Measurements from ENCODE around the gene PSMD11.
"Not testable (repeated sequence)": the region's sequence is repeated elsewhere in the genome, so short reads cannot be mapped to it uniquely, and the experiment has no call there.

PSMD11 gene

DNA sequence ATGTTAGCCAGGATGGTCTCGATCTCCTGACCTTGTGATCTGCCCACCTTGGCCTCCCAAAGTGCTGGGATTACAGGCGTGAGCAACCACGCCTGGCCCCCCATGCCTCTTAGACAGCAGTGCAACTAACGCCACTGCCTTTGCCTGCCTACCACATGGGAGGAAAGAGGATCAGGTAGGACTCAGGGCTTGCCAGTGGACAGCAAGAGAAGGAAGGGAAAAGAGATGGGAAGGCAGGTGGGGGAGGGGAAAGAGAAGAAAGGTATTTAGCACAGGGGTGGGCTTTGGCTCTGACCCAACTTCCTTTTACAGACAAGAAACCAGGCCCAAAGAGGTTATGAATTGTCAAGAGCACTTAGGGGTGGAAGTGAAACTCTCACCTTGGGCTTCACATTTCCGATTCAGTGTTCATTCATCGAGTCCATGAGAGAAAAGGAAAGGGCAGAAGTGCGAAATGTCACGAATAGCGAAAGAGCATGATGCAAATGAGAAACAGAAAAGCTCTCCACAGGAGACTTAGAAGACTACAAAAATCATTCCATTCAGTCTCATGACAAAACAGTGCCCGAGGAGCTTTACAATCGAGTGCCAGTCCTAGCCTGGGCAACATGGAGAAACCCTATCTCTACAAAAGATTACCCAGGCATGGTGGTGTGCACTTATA is 78.8 kb downstream of the PSMD11 start:
- POLR2A ChIA-PET, result interaction anchor here (0.7 kb wide), 1 partner anchor 33 kb away, joined by 3 read pairs; no protein-coding TSS in a partner anchor

DNA sequence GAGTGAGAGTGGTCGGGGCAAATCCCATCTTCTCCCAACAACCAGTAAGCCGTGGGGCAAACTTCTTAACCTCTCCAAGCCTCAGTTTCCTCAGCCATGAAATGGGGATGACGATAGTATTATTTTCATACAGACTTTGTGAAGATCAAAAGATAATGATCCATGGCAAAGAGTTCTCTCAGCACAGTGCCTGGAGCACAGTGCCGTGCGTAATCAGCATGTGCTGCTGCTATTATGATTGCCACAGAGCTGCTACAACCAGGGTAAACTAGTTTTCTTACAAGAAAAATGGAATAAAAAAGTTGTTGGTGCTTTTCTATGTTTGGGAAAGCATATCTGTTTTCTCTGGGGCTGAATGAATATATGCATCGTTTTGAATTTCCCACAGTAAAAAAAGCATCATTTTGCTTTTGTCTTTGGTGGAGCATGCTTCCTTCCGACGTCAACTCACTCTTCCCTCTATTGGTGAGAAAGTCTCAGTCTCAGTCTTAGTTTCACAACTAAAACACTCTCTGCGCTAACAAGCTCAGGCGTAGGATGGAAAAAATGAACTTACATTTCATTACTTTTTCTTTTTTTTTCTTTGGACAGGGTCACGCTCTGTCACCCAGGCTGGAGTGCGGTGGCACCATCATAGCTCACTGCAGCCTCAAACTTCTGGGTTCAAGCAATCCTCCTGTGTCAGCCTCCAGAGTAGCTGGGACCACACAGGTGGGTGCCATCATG is 79.7 kb downstream of the PSMD11 start:
- H3K4me1 ChIP-seq (ENCODE audit: control insufficient read depth, insufficient read depth, low read length), result peaks cover 10% of the 10 kb centered on the region
- TF ChIP-seq ZNF114 (tag by site-specific recombination; IDR thresholded peaks at IDR 0.05) (no peak), ZNF664 (tag by site-specific recombination; IDR thresholded peaks at IDR 0.05) (no peak), ZNF501 (tag by site-specific recombination; IDR thresholded peaks at IDR 0.05) (no peak), ZFP3 (tag by site-specific recombination; IDR thresholded peaks at IDR 0.05; ENCODE audit: low read depth) (no peak), ZNF677 (tag by site-specific recombination; IDR thresholded peaks at IDR 0.05) (no peak), ZNF354C (tag by site-specific recombination; IDR thresholded peaks at IDR 0.05; ENCODE audit: borderline replicate concordance, low read depth) (no peak), ELK4 (IDR thresholded peaks at IDR 0.05; ENCODE audit: borderline replicate concordance, low read depth, low read length) (no peak), OVOL3 (tag by site-specific recombination; IDR thresholded peaks at IDR 0.05) (no peak), BCL11B (tag by site-specific recombination; IDR thresholded peaks at IDR 0.05; ENCODE audit: low read depth) (no peak), ZNF555 (tag by site-specific recombination; conservative IDR thresholded peaks at IDR 0.05) (no peak), ZNF366 (tag by site-specific recombination; conservative IDR thresholded peaks at IDR 0.05) (no peak), GLIS2 (tag by site-specific recombination; IDR thresholded peaks at IDR 0.05) (no peak), ZNF248 (tag by site-specific recombination; IDR thresholded peaks at IDR 0.05) (no peak), ZNF23 (tag by site-specific recombination; IDR thresholded peaks at IDR 0.05; ENCODE audit: borderline replicate concordance) (no peak)
- TF ChIP-seq, protein P1, sequence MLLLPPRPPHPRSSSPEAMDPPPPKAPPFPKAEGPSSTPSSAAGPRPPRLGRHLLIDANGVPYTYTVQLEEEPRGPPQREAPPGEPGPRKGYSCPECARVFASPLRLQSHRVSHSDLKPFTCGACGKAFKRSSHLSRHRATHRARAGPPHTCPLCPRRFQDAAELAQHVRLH (tag by site-specific recombination; IDR thresholded peaks at IDR 0.05), result no peak
- TF ChIP-seq, protein P2, sequence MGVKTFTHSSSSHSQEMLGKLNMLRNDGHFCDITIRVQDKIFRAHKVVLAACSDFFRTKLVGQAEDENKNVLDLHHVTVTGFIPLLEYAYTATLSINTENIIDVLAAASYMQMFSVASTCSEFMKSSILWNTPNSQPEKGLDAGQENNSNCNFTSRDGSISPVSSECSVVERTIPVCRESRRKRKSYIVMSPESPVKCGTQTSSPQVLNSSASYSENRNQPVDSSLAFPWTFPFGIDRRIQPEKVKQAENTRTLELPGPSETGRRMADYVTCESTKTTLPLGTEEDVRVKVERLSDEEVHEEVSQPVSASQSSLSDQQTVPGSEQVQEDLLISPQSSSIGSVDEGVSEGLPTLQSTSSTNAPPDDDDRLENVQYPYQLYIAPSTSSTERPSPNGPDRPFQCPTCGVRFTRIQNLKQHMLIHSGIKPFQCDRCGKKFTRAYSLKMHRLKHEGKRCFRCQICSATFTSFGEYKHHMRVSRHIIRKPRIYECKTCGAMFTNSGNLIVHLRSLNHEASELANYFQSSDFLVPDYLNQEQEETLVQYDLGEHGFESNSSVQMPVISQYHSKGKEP (tag by site-specific recombination; IDR thresholded peaks at IDR 0.05), result no peak
- no peak overlapping the region for H3K4me3 ChIP-seq (ENCODE audit: low read depth, low read length)
- no peaks in the 10 kb centered on the region for H3K9me3 ChIP-seq (ENCODE audit: control insufficient read depth, insufficient read depth, low read depth, low read length)
- ChIA-PET POLR2A (no interaction called here), CTCF (interaction anchor here (1.5 kb wide), 1 partner anchor 61 kb away, joined by 4 read pairs; no protein-coding TSS in a partner anchor)
- no peak overlapping the region for H3K27ac ChIP-seq (ENCODE audit: extremely low read depth, low read depth, low read length)
- no peaks in the 10 kb centered on the region for H3K36me3 ChIP-seq (ENCODE audit: control insufficient read depth in 2 of 2, insufficient read depth in 1 of 2, low read length in 2 of 2)

More for the DNA sequence above, 78.8 kb downstream of the PSMD11 start:
- Histone ChIP-seq H3K9me3 (ENCODE audit: control insufficient read depth, insufficient read depth, low read depth, low read length) (no peaks in the 10 kb centered on the region), H3K36me3 (ENCODE audit: control insufficient read depth in 2 of 2, insufficient read depth in 1 of 2, low read length in 2 of 2) (no peaks in the 10 kb centered on the region), H3K4me3 (ENCODE audit: low read depth, low read length) (no peak overlapping the region), H3K27ac (ENCODE audit: extremely low read depth, low read depth, low read length) (no peak overlapping the region), H3K4me1 (ENCODE audit: control insufficient read depth, insufficient read depth, low read length) (peaks cover 14% of the 10 kb centered on the region)
- TF ChIP-seq ZNF701 (tag by site-specific recombination; IDR thresholded peaks at IDR 0.05) (peak; percentile 87), ZNF169 (tag by site-specific recombination; IDR thresholded peaks at IDR 0.05) (no peak)
- CTCF ChIA-PET, result interaction anchor here (1.5 kb wide), 1 partner anchor 60 kb away, joined by 4 read pairs; no protein-coding TSS in a partner anchor

DNA sequence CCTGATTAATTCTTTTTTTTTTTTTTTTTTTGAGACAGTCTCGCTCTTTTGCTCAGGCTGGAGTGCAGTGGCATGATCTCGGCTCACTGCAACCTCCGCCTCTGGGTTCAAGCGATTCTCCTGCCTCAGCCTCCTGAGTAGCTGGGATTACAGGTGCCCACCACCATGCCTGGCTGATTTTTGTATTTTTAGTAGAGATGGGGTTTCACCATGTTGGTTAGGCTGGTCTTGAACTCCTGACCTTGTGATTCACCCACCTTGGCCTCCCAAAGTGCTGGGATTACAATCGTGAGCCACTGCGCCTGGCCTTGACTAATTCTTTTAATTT is 80.2 kb downstream of the PSMD11 start:
- H3K4me3 ChIP-seq (ENCODE audit: low read depth, low read length); POLR2A ChIA-PET; H3K27ac ChIP-seq (ENCODE audit: extremely low read depth, low read depth, low read length); H3K36me3 ChIP-seq (ENCODE audit: control insufficient read depth in 2 of 2, insufficient read depth in 1 of 2, low read length in 2 of 2); H3K9me3 ChIP-seq (ENCODE audit: control insufficient read depth, insufficient read depth, low read depth, low read length); H3K4me1 ChIP-seq (ENCODE audit: control insufficient read depth, insufficient read depth, low read length): not testable (repeated sequence)
- CTCF ChIA-PET, result interaction anchor here (1.5 kb wide), 1 partner anchor 62 kb away, joined by 4 read pairs; no protein-coding TSS in a partner anchor
